AG04450 (cell line): ENCODE results near the gene SLC29A3. TPM values are rescaled to one million over a fixed set of nuclear protein-coding genes. Genes with fewer than 3 reads are reported as not detected.
"Not testable (repeated sequence)": the region's sequence is repeated elsewhere in the genome, so short reads cannot be mapped to it uniquely, and the experiment has no call there.

Experiments
- CTCF ChIA-PET: fragments of 300-600, 350-600 bp; formaldehyde crosslinking; extraction: SDS; loops from one replicate; lab custom pipeline; 2022; ENCODE audit warnings: antibody characterized with exemption, inconsistent platforms; lab: Charles Lee
- POLR2A ChIA-PET: fragments of 350-600 bp; formaldehyde crosslinking; extraction: SDS; loops from one replicate; lab custom pipeline; 2021; ENCODE audit warnings: antibody characterized with exemption, inconsistent platforms; lab: Yijun Ruan, JAX
- DNase-seq: peaks from one replicate; pipeline ENCODE4 v3.0.0-alpha.2; 2011; ENCODE audit warnings: low read depth, low spot score
- H3K27ac ChIP-seq: one replicate; pipeline ENCODE4 v1.5.1; 2012; ENCODE audit warnings: low read depth, low read length, control low read depth
- H3K27me3 ChIP-seq: one replicate; pipeline ENCODE4 v1.6.0; 2012; ENCODE audit warnings: low read length; ENCODE audit not compliant: control insufficient read depth, insufficient read depth
- H3K4me3 ChIP-seq: 2 replicates; pipeline ENCODE4 v1.5.1; 2011; ENCODE audit warnings: mild to moderate bottlenecking, low read depth, low read length, control low read depth
- H3K9me3 ChIP-seq: 2 replicates; pipeline ENCODE4 v1.5.1; 2012; ENCODE audit warnings: low read length; ENCODE audit not compliant: control insufficient read depth, insufficient read depth
- CTCF ChIP-seq: IDR thresholded peaks from 2 replicates; pipeline ENCODE4 v1.5.1; 2011; ENCODE audit warnings: low read depth, low read length, control low read depth, inconsistent platforms
- polyA plus RNA-seq: library from polyadenylated mRNA; depleted of rRNA; stranded (reverse); fragments of >200 nt; gene quantifications from 2 replicates; pipeline ENCODE4 v1.2.3, GENCODE V29; 2011

SLC29A3 gene
- polyA plus RNA-seq, 1 experiment: 2.4 TPM

- TF ChIP-seq CTCF: no peak
- no peak overlapping the region for H3K27ac ChIP-seq
- DNase-seq: no peak
- POLR2A ChIA-PET: no interaction called here
- H3K27me3 ChIP-seq: no peaks in the 10 kb centered on the region
- no peak overlapping the region for H3K4me3 ChIP-seq
- H3K9me3 ChIP-seq: no peaks in the 10 kb centered on the region
- CTCF ChIA-PET: no interaction called here
Observed at GRCh38 chr10:71296086-71296485, 23.0 kb upstream of the SLC29A3 start.

GRCh38 chr10:71296811-71297210, 22.2 kb upstream of the SLC29A3 start:
- CTCF ChIA-PET, H3K27me3 ChIP-seq, H3K27ac ChIP-seq, H3K4me3 ChIP-seq, DNase-seq, POLR2A ChIA-PET, H3K9me3 ChIP-seq: not testable (repeated sequence)

GRCh38 chr10:71297343-71297742, 21.7 kb upstream of the SLC29A3 start:
- Histone ChIP-seq H3K9me3 (no peaks in the 10 kb centered on the region), H3K27ac (no peak overlapping the region), H3K4me3 (no peak overlapping the region), H3K27me3 (no peaks in the 10 kb centered on the region)
- ChIA-PET POLR2A (no interaction called here), CTCF (no interaction called here)
- TF ChIP-seq CTCF: no peak
- no peak for DNase-seq

- DNase-seq: no peak
- POLR2A ChIA-PET: no interaction called here
- H3K4me3 ChIP-seq: no peak overlapping the region
- H3K27ac ChIP-seq: no peak overlapping the region
- H3K9me3 ChIP-seq: no peaks in the 10 kb centered on the region
- no peak for TF ChIP-seq CTCF
- H3K27me3 ChIP-seq: no peaks in the 10 kb centered on the region
- CTCF ChIA-PET: interaction anchor here (0.7 kb wide), 1 partner anchor 10 kb away, joined by 4 read pairs; no protein-coding TSS in a partner anchor
Observed at GRCh38 chr10:71299071-71299785, 19.8 kb upstream of the SLC29A3 start.

GRCh38 chr10:71300555-71301370, 18.3 kb upstream of the SLC29A3 start:
- Histone ChIP-seq H3K4me3 (no peak overlapping the region), H3K27ac (no peak overlapping the region), H3K9me3 (no peaks in the 10 kb centered on the region), H3K27me3 (no peaks in the 10 kb centered on the region)
- CTCF ChIA-PET: interaction anchor here (0.5 kb wide), 1 partner anchor 940 kb away, joined by 3 read pairs; no protein-coding TSS in a partner anchor
- DNase-seq: no peak
- POLR2A ChIA-PET: interaction anchor here (0.6 kb wide), 1 partner anchor 715 kb away, joined by 6 read pairs; no protein-coding TSS in a partner anchor
- TF ChIP-seq CTCF: no peak
